Esophagus muscularis mucosa (tissue), 3 donors: ENCODE results near the gene BST1.

ENCODE experiments used
- POLR2A ChIP-seq: fragments of 450-650 bp; IDR thresholded peaks from one replicate; pipeline ENCODE4 v1.6.1; 2017; ENCODE audit warnings: antibody characterized with exemption, moderate library complexity, mild to moderate bottlenecking, low read depth
- POLR2AphosphoS5 ChIP-seq, 2 donors: sonication (generic); formaldehyde crosslinking; IDR thresholded peaks; one replicate each; pipeline ENCODE4 v1.6.1; 2017; ENCODE audit warnings: antibody characterized with exemption in 2 of 2
- TF ChIP-seq, protein P1 (sequence below), 3 experiments: fragments of 200-600 bp in 2 of 3; fragments of 450-650 bp in 1 of 3; sonication (generic) in 2 of 3; IDR thresholded peaks; one replicate each; pipeline ENCODE4 v1.5.1; 2017 to 2019; ENCODE audit warnings: antibody characterized with exemption in 3 of 3, mild to moderate bottlenecking in 2 of 3, moderate library complexity in 1 of 3

DNA sequence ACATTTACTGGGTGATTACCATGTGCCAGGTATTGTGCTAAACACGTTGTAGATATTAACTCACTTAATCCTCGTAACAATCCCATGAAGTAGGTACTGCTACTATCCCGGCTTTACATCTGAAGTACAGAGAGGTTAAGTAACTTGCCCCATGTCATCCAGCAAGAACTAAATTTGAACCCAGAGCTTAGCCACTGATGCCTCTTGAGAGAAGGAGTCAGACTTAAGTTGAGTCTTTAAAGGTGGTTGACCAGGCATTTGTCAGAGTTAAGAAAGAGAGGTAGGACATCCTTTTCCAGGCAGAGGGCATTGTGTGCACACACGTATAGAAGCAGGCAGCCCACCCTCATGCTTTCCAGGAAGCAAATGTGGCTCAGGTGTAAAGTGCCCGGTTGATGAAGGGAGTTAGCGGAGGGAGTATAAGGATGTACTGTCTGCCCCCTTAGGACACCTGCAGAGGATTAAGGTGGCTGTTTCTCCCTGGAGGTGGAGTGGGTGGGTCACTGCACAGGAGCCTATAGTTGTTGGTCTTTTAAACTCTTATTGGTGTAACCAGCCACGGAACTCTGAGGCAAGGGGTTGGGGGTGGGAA, 74.9 kb downstream of the BST1 start:
- TF ChIP-seq POLR2A (no peak), POLR2AphosphoS5 (IDR thresholded peaks at IDR 0.05) (no peak)
- TF ChIP-seq, protein P1, sequence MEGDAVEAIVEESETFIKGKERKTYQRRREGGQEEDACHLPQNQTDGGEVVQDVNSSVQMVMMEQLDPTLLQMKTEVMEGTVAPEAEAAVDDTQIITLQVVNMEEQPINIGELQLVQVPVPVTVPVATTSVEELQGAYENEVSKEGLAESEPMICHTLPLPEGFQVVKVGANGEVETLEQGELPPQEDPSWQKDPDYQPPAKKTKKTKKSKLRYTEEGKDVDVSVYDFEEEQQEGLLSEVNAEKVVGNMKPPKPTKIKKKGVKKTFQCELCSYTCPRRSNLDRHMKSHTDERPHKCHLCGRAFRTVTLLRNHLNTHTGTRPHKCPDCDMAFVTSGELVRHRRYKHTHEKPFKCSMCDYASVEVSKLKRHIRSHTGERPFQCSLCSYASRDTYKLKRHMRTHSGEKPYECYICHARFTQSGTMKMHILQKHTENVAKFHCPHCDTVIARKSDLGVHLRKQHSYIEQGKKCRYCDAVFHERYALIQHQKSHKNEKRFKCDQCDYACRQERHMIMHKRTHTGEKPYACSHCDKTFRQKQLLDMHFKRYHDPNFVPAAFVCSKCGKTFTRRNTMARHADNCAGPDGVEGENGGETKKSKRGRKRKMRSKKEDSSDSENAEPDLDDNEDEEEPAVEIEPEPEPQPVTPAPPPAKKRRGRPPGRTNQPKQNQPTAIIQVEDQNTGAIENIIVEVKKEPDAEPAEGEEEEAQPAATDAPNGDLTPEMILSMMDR (IDR thresholded peaks at IDR 0.05): no peak
